ENCODE data around the gene SELENON. TPM values are rescaled to one million over a fixed set of nuclear protein-coding genes. Genes with fewer than 3 reads are reported as not detected.

Gene SELENON
- total and polyA plus RNA-seq, 9 of the 15 experiments (the other 6 are each of a cell fraction or from before 2014, with no cell fraction given) = 0.43 to 26.7 (median 7.0) TPM

- no TSS peak for BruUV-seq (replicated peaks)
- ATAC-seq = peak; percentile 82
- H3K27ac ChIP-seq (ENCODE audit: extremely low read depth, low read depth, low read length) = peak overlapping the region; percentile 91
- POLR2A ChIA-PET = interaction anchor here (0.6 to 6.2 kb wide), 13 partner anchors 10 to 354 kb away, joined by 3 to 56 read pairs (median 4); no protein-coding TSS in a partner anchor
- no peaks in the 10 kb centered on the region for H3K9me3 ChIP-seq (replicated peaks; ENCODE audit: control insufficient read depth, insufficient read depth, low read depth, low read length)
- peak; percentile 78 to 89 (median 83) for DNase-seq (ENCODE audit: extremely low read depth in 1 of 4, low spot score in 3 of 4)
- peaks cover 37 to 58% of the 10 kb centered on the region in 2 experiments for H3K4me1 ChIP-seq (replicated peaks in 1 of 2; ENCODE audit: control insufficient read depth in 2 of 2, insufficient read depth in 2 of 2, low read length in 2 of 2)
- peak; percentile 87 for FAIRE-seq
- peak overlapping the region; percentile 89 for H3K4me2 ChIP-seq (ENCODE audit: insufficient read depth, low read length)
- CTCF ChIA-PET (ENCODE audit: low intra/inter-chr PET ratio) = no interaction called here
- peak overlapping the region; percentile 92 to 99 for H3K9ac ChIP-seq (ENCODE audit: insufficient read depth in 1 of 2, low read depth in 2 of 2, low read length in 2 of 2)
- no peaks in the 10 kb centered on the region for H3K9me1 ChIP-seq (ENCODE audit: control insufficient read depth, insufficient read depth, low read length)
- H2AFZ ChIP-seq (ENCODE audit: low read depth, low read length) = peak overlapping the region; percentile 90
- H3K79me2 ChIP-seq (ENCODE audit: control insufficient read depth, insufficient read depth, low read length) = peaks cover 64% of the 10 kb centered on the region
- no peaks in the 10 kb centered on the region for H3K27me3 ChIP-seq (ENCODE audit: control insufficient read depth in 2 of 2, insufficient read depth in 2 of 2, low read length in 2 of 2)
- peaks cover 31% of the 10 kb centered on the region for H3K36me3 ChIP-seq (ENCODE audit: control insufficient read depth, insufficient read depth, low read length)
- peaks cover 16% of the 10 kb centered on the region for H4K20me1 ChIP-seq (replicated peaks; ENCODE audit: control insufficient read depth, insufficient read depth, low read length)
- H3K4me3 ChIP-seq = peak overlapping the region; percentile 67
- under 1% methylated on average over 64 of the region's 67 CpGs for WGBS (ENCODE audit: insufficient coverage, low coverage, missing lambda C conversion rate)
- in situ Hi-C loops (cut with MboI) (loop anchor here (5.0 kb wide), 1 partner anchor 72 kb away; no protein-coding TSS in a partner anchor), intact Hi-C loops (cut with micrococcal nuclease) (loop anchor here (5.0 to 10.0 kb wide), 2 partner anchors 67 to 174 kb away; partner anchors contain the start of gene PAFAH2)
- TF ChIP-seq C11orf30 (IDR thresholded peaks at IDR 0.05; ENCODE audit: low read depth) = no peak
- TF ChIP-seq NRF1 (conservative IDR thresholded peaks at IDR 0.05 in 1 of 2, IDR thresholded peaks at IDR 0.05 in 1 of 2) = peak; percentile 83 to 87
- peak; percentile 13; the same call in 1 of the 2 replicates for TF ChIP-seq ZNF511 (CRISPR knock-in tag; IDR thresholded peaks at IDR 0.05)
- TF ChIP-seq PHF20 (IDR thresholded peaks at IDR 0.05; ENCODE audit: partially characterized antibody) = peak; percentile 13
- no peak for TF ChIP-seq EP400 (IDR thresholded peaks at IDR 0.05)
- no peak for TF ChIP-seq TRIM24 (IDR thresholded peaks at IDR 0.05)
- TF ChIP-seq PBX2 (CRISPR knock-in tag; IDR thresholded peaks at IDR 0.05; ENCODE audit: low read depth) = no peak
- no peak for TF ChIP-seq PBX2 (tag; conservative IDR thresholded peaks at IDR 0.05; ENCODE audit: low read depth)
- no peak for TF ChIP-seq GTF3C2 (IDR thresholded peaks at IDR 0.05; ENCODE audit: borderline replicate concordance, extremely low read depth, insufficient read length)
- no peak for TF ChIP-seq ZNF695 (CRISPR knock-in tag; IDR thresholded peaks at IDR 0.05)
- TF ChIP-seq POU5F1 (IDR thresholded peaks at IDR 0.05; ENCODE audit: borderline replicate concordance, low read depth, low read length, partially characterized antibody) = no peak
- TF ChIP-seq CBX3 (IDR thresholded peaks at IDR 0.05; ENCODE audit: borderline replicate concordance in 1 of 2, low read length in 2 of 2) = no peak
- peak; percentile 20 for TF ChIP-seq SNRNP70 (optimal IDR thresholded peaks at IDR 0.05; ENCODE audit: low read depth, low read length)
- no peak for TF ChIP-seq NR2F6 (CRISPR knock-in tag; IDR thresholded peaks at IDR 0.05)
- TF ChIP-seq TCF7L2 (IDR thresholded peaks at IDR 0.05; ENCODE audit: low read depth, low read length) = no peak
Observed at GRCh38 chr1:25820247-25821111, 20.5 kb downstream of the SELENON start.

All from K562 (cell line).